Uterus (tissue), 4 donors: ENCODE data around the gene SLC22A17. TPM values are rescaled to one million over a fixed set of nuclear protein-coding genes. Genes with fewer than 3 reads are reported as not detected.
A peak's percentile ranks its signal among the peaks of the same experiment; 100 is the strongest.
"Not testable (repeated sequence)": the region's sequence is repeated elsewhere in the genome, so short reads cannot be mapped to it uniquely, and the experiment has no call there.

Source experiments
- DNase-seq, 2 donors: peaks; one replicate each; pipeline ENCODE4 v3.0.0-alpha.2; 2019 to 2020
- H3K27ac ChIP-seq, 2 donors: fragments of 200-600 bp; sonication (generic); 1 replicate in 1 of 2; 2 replicates in 1 of 2; pipeline ENCODE4 v1.5.1; 2016 to 2018
- H3K27me3 ChIP-seq, 2 donors: fragments of 200-600 bp; sonication (generic); one replicate each; pipeline ENCODE4 v1.5.1; 2018 to 2019; ENCODE audit warnings: control low read depth in 1 of 2
- H3K36me3 ChIP-seq, 2 donors: fragments of 200-600 bp; sonication (generic); one replicate each; pipeline ENCODE4 v1.5.1; 2019; ENCODE audit warnings: control low read depth in 1 of 2
- H3K4me1 ChIP-seq, 2 donors: fragments of 200-600 bp; sonication (generic); one replicate each; pipeline ENCODE4 v1.5.1; 2018 to 2019; ENCODE audit warnings: control low read depth in 1 of 2
- H3K4me3 ChIP-seq, 2 donors: fragments of 200-600 bp; sonication (generic); 1 replicate in 1 of 2; 2 replicates in 1 of 2; pipeline ENCODE4 v1.5.1; 2018 to 2019; ENCODE audit warnings: mild to moderate bottlenecking in 1 of 2
- H3K9me3 ChIP-seq, 2 donors: fragments of 200-600 bp; sonication (generic); one replicate each; pipeline ENCODE4 v1.5.1; 2019; ENCODE audit warnings: control low read depth in 1 of 2
- CTCF ChIP-seq, 4 experiments: fragments of 200-600 bp in 2 of 4; fragments of 450-650 bp in 2 of 4; sonication (generic) in 2 of 4; IDR thresholded peaks; one replicate each; pipeline ENCODE4 v1.5.1; 2016 to 2019; ENCODE audit warnings: antibody characterized with exemption in 4 of 4, mild to moderate bottlenecking in 2 of 4, moderate library complexity in 1 of 4
- POLR2A ChIP-seq, 2 donors: fragments of 450-650 bp; IDR thresholded peaks; one replicate each; pipeline ENCODE4 v1.6.1; 2016; ENCODE audit warnings: antibody characterized with exemption in 2 of 2, mild to moderate bottlenecking in 1 of 2, moderate library complexity in 1 of 2
- intact Hi-C: fragments of 100-400 bp; cut with DNase I; formaldehyde crosslinking; loops from one replicate; pipeline ENCODE4 v1.15.1; 2023; ENCODE audit warnings: low total_unique reads
- total RNA-seq, 4 donors: library from RNA; depleted of rRNA in 3 of 4; stranded (reverse); fragments of >200 nt in 3 of 4; gene quantifications; one replicate each; pipeline versions ENCODE4 v1.1.0 to v1.2.4, GENCODE V29; 2014 to 2023
- donor health status: DM: yes; HTN: yes; CAD: no.

Gene SLC22A17
- total RNA-seq, 4 donors from 2014 or later = 30.6 to 49.4 (median 41.7) TPM

- intact Hi-C loops = no loop called here
- DNase-seq = no peak
- Histone ChIP-seq H3K9me3 (no peaks in the 10 kb centered on the region), H3K36me3 (no peaks in the 10 kb centered on the region), H3K27me3 (no peaks in the 10 kb centered on the region), H3K4me1 (no peaks in the 10 kb centered on the region), H3K4me3 (no peak overlapping the region), H3K27ac (no peak overlapping the region)
- TF ChIP-seq POLR2A (IDR thresholded peaks at IDR 0.05) = no peak
Measured at GRCh38 chr14:23339506-23340268, 13.0 kb downstream of the SLC22A17 start.

GRCh38 chr14:23335623-23336022 is 17.1 kb downstream of the SLC22A17 start:
- no peaks in the 10 kb centered on the region for H3K4me1 ChIP-seq
- intact Hi-C loops = no loop called here
- H3K27ac ChIP-seq = no peak overlapping the region

DNA sequence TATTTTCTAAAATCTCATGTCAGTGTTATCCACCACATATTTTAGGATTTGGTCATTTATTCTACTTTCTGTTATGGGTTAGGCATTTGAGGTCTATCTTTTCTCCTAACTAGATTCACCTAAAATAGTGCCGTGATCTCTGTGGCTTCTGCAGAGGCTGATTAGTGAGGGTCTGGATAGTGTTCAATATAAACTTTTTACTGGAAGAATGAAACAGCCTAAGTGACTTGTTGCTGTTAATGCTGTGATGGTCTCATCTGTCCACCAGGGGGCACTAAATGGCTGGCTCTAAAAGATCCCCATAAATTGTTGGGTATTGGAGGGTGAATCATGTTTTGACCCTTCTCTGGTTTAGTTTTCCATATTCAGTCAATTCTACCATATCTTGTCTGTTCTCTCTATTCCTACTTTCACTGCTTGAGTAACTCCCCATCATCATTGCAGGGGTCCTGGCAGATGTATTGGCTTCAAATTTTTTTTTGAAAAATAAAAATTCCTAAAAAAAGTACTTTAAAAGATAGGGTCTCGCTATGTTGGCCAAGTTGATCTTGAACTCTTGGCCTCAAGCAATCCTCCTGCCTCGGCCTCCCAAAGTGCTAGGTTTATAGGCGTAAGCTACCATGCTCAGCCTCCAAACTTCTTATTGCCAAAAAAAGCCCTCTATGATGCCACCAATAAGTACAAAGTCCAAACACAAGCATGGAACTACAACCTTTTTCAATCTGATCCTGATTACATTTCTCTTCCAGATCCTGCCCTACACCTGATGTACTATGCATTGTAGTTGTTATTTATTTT is 24.5 kb downstream of the SLC22A17 start:
- H3K9me3 ChIP-seq = no peaks in the 10 kb centered on the region
- H3K4me3 ChIP-seq = no peak overlapping the region
- DNase-seq = peak; percentile 66 to 83
- intact Hi-C loops = loop anchor here (5.0 kb wide), 1 partner anchor 49 kb away; the partner anchor contains the start of gene CMTM5
- H3K27ac ChIP-seq = no peak overlapping the region
- no peaks in the 10 kb centered on the region for H3K27me3 ChIP-seq
- H3K4me1 ChIP-seq = peaks cover under 1 to 8% of the 10 kb centered on the region in 2 donors
- H3K36me3 ChIP-seq = no peaks in the 10 kb centered on the region
- TF ChIP-seq POLR2A (IDR thresholded peaks at IDR 0.05) (no peak), CTCF (IDR thresholded peaks at IDR 0.05) (peak; percentile 81 to 86 (median 84))

More at GRCh38 chr14:23335623-23336022, 17.1 kb downstream of the SLC22A17 start:
- Histone ChIP-seq H3K9me3 (no peaks in the 10 kb centered on the region), H3K36me3 (no peaks in the 10 kb centered on the region), H3K4me3 (no peak overlapping the region), H3K27me3 (no peaks in the 10 kb centered on the region)
- DNase-seq = no peak
- TF ChIP-seq POLR2A (IDR thresholded peaks at IDR 0.05) (no peak), CTCF (IDR thresholded peaks at IDR 0.05) (no peak)

- Histone ChIP-seq H3K9me3 (no peaks in the 10 kb centered on the region), H3K27ac (no peak overlapping the region), H3K36me3 (no peaks in the 10 kb centered on the region), H3K4me1 (peaks cover 6 to 14% of the 10 kb centered on the region in 2 donors), H3K4me3 (no peak overlapping the region), H3K27me3 (no peaks in the 10 kb centered on the region)
- TF ChIP-seq POLR2A (IDR thresholded peaks at IDR 0.05) (no peak), CTCF (IDR thresholded peaks at IDR 0.05) (no peak)
- no peak for DNase-seq
- intact Hi-C loops = loop anchor here (5.0 kb wide), 1 partner anchor 51 kb away; the partner anchor contains the start of gene CMTM5
Measured at GRCh38 chr14:23326491-23327332, 26.0 kb downstream of the SLC22A17 start.

DNA sequence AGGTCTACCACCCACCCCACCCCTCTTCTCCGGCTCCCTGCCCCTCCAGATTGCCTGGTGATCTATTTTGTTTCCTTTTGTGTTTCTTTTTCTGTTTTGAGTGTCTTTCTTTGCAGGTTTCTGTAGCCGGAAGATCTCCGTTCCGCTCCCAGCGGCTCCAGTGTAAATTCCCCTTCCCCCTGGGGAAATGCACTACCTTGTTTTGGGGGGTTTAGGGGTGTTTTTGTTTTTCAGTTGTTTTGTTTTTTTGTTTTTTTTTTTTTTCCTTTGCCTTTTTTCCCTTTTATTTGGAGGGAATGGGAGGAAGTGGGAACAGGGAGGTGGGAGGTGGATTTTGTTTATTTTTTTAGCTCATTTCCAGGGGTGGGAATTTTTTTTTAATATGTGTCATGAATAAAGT is 26.9 kb downstream of the SLC22A17 start:
- H3K4me3 ChIP-seq, H3K9me3 ChIP-seq, H3K27ac ChIP-seq, DNase-seq, H3K27me3 ChIP-seq, H3K36me3 ChIP-seq: not testable (repeated sequence)
- intact Hi-C loops = loop anchor here (5.0 kb wide), 1 partner anchor 52 kb away; the partner anchor contains the start of gene CMTM5
- peaks cover 6 to 14% of the 10 kb centered on the region in 2 donors for H3K4me1 ChIP-seq
